GM18867 (cell line): ENCODE measurements around the gene TRIM10.
"Not testable (repeated sequence)": the region's sequence is repeated elsewhere in the genome, so short reads cannot be mapped to it uniquely, and the experiment has no call there.

Source experiments
- ATAC-seq: cut with Tn5 transposase; IDR thresholded peaks from one replicate; pipeline ENCODE4 v1.9.1; 2021; ENCODE audit warnings: mild to moderate bottlenecking, moderate library complexity; ENCODE audit not compliant: unreplicated experiment

TRIM10 gene

GRCh38 chr6:30154709-30155519 lies 6.1 kb downstream of the TRIM10 start:
- ATAC-seq, result no peak

- no peak for ATAC-seq
Measured at GRCh38 chr6:30154061-30154460, 7.0 kb downstream of the TRIM10 start.

- ATAC-seq, result no peak
Measured at GRCh38 chr6:30152910-30153610, 8.0 kb downstream of the TRIM10 start.

GRCh38 chr6:30152016-30152673 lies 8.9 kb downstream of the TRIM10 start:
- no peak for ATAC-seq

- no peak for ATAC-seq
Measured at GRCh38 chr6:30151580-30151979, 9.4 kb downstream of the TRIM10 start.

- ATAC-seq, result no peak
Measured at GRCh38 chr6:30150671-30151395, 10.2 kb downstream of the TRIM10 start.

- ATAC-seq, result no peak
Measured at GRCh38 chr6:30149858-30150550, 11.0 kb downstream of the TRIM10 start.

- ATAC-seq, result no peak
Measured at GRCh38 chr6:30149234-30149633, 11.8 kb downstream of the TRIM10 start.

- no peak for ATAC-seq
Measured at GRCh38 chr6:30147096-30147495, 13.9 kb downstream of the TRIM10 start.

- no peak for ATAC-seq
Measured at GRCh38 chr6:30145818-30146217, 15.2 kb downstream of the TRIM10 start.

GRCh38 chr6:30144811-30145210 lies 16.2 kb downstream of the TRIM10 start:
- no peak for ATAC-seq

- ATAC-seq, result no peak
Measured at GRCh38 chr6:30143780-30144179, 17.2 kb downstream of the TRIM10 start.

- ATAC-seq, result no peak
Measured at GRCh38 chr6:30142665-30143064, 18.3 kb downstream of the TRIM10 start.

GRCh38 chr6:30140240-30140639 lies 20.8 kb downstream of the TRIM10 start:
- not testable (repeated sequence) for ATAC-seq

- ATAC-seq, result no peak
Measured at GRCh38 chr6:30136570-30137286, 24.3 kb downstream of the TRIM10 start.

GRCh38 chr6:30135757-30136156 lies 25.3 kb downstream of the TRIM10 start, which contains the start of gene TRIM40:
TSS of gene TRIM40 (plus strand) at chr6:30136140. CDS start at chr6:30137037, 897 bp downstream.
- ATAC-seq, result no peak

GRCh38 chr6:30135147-30135546 lies 25.9 kb downstream of the TRIM10 start:
- ATAC-seq, result no peak

- ATAC-seq, result no peak
Measured at GRCh38 chr6:30131947-30132497, 29.0 kb downstream of the TRIM10 start.
